ENCODE results near the gene SENP3. TPM values are rescaled to one million over a fixed set of nuclear protein-coding genes. Genes with fewer than 3 reads are reported as not detected.

The SENP3 gene
- total RNA-seq, 2 experiments from 2014 or later, result 43.7 to 50.2 TPM

GRCh38 chr17:7582396-7583252 lies 20.9 kb downstream of the SENP3 start:
- Mint-ChIP-seq H3K27me3 (no peaks in the 10 kb centered on the region), H3K27ac (peak overlapping the region; percentile 100), H3K9me3 (no peaks in the 10 kb centered on the region), H3K4me3 (peak overlapping the region; percentile 99), H3K36me3 (peaks cover 35% of the 10 kb centered on the region), H3K4me1 (peaks cover 56% of the 10 kb centered on the region)
- POLR2A ChIA-PET, result interaction anchor here (1.3 to 5.7 kb wide), 8 partner anchors 9 to 341 kb away, joined by 3 to 89 read pairs (median 10); partner anchors contain the start of genes FXR2, GABARAP, NEURL4 and SAT2
- DNase-seq (no peak), ATAC-seq (ENCODE audit: low read depth) (no peak)

- ATAC-seq (ENCODE audit: low read depth) (peak; percentile 85), DNase-seq (peak; percentile 95)
- peaks cover 47% of the 10 kb centered on the region for H3K4me1 Mint-ChIP-seq
- POLR2A ChIA-PET, result interaction anchor here (0.7 to 5.7 kb wide), 18 partner anchors 10 to 538 kb away, joined by 3 to 89 read pairs (median 4); partner anchors contain the start of genes FXR2, GABARAP, NEURL4 and POLR2A
- H3K27ac Mint-ChIP-seq, result peak within 1 kb of the TSS; percentile 100
- peaks cover 30% of the 10 kb centered on the region for H3K36me3 Mint-ChIP-seq
- H3K4me3 Mint-ChIP-seq, result peak within 1 kb of the TSS; percentile 99
- H3K9me3 Mint-ChIP-seq, result no peaks in the 10 kb centered on the region
- H3K27me3 Mint-ChIP-seq, result no peaks in the 10 kb centered on the region
Measured at GRCh38 chr17:7583253-7584109, 21.8 kb downstream of the SENP3 start, which contains the start of gene MPDU1. TSS of gene MPDU1 (plus strand) at chr17:7583852. CDS start at chr17:7583863, 11 bp downstream.

GRCh38 chr17:7586673-7587419 lies 25.1 kb downstream of the SENP3 start:
- POLR2A ChIA-PET, result interaction anchor here (0.8 to 5.7 kb wide), 5 partner anchors 13 to 101 kb away, joined by 3 to 89 read pairs (median 5); partner anchors contain the start of genes FXR2, TP53 and WRAP53
- H3K4me3 Mint-ChIP-seq, result no peak overlapping the region
- no peaks in the 10 kb centered on the region for H3K9me3 Mint-ChIP-seq
- H3K27ac Mint-ChIP-seq, result peak overlapping the region; percentile 45
- ATAC-seq (ENCODE audit: low read depth) (no peak), DNase-seq (no peak)
- H3K4me1 Mint-ChIP-seq, result peaks cover 21% of the 10 kb centered on the region
- peaks cover 11% of the 10 kb centered on the region for H3K36me3 Mint-ChIP-seq
- H3K27me3 Mint-ChIP-seq, result no peaks in the 10 kb centered on the region

GRCh38 chr17:7587420-7588151 lies 25.9 kb downstream of the SENP3 start:
- H3K4me1 Mint-ChIP-seq, result peaks cover 14% of the 10 kb centered on the region
- no peak for ATAC-seq (ENCODE audit: low read depth)

GRCh38 chr17:7588553-7589203 lies 27.0 kb downstream of the SENP3 start:
- Mint-ChIP-seq H3K27ac (no peak overlapping the region), H3K9me3 (no peaks in the 10 kb centered on the region), H3K36me3 (peaks cover 11% of the 10 kb centered on the region), H3K4me1 (peaks cover 10% of the 10 kb centered on the region), H3K27me3 (no peaks in the 10 kb centered on the region), H3K4me3 (no peak overlapping the region)
- DNase-seq, result no peak
- no peak for ATAC-seq (ENCODE audit: low read depth)
- POLR2A ChIA-PET, result interaction anchor here (0.9 to 2.4 kb wide), 9 partner anchors 9 to 152 kb away, joined by 3 to 10 read pairs (median 4); partner anchors contain the start of genes CD68, FGF11 and TP53

More at GRCh38 chr17:7587420-7588151, 25.9 kb downstream of the SENP3 start:
- Mint-ChIP-seq H3K36me3 (peaks cover 9% of the 10 kb centered on the region), H3K4me3 (no peak overlapping the region), H3K9me3 (no peaks in the 10 kb centered on the region), H3K27me3 (no peaks in the 10 kb centered on the region), H3K27ac (no peak overlapping the region)
- no peak for DNase-seq
- POLR2A ChIA-PET, result interaction anchor here (0.8 to 5.7 kb wide), 5 partner anchors 14 to 100 kb away, joined by 3 to 89 read pairs (median 5); partner anchors contain the start of genes FXR2, TP53 and WRAP53

- peak; percentile 81 for DNase-seq
- Mint-ChIP-seq H3K9me3 (no peaks in the 10 kb centered on the region), H3K27ac (no peak overlapping the region), H3K4me3 (no peak overlapping the region), H3K27me3 (no peaks in the 10 kb centered on the region), H3K4me1 (peaks cover 9% of the 10 kb centered on the region), H3K36me3 (peaks cover 16% of the 10 kb centered on the region)
- ATAC-seq (ENCODE audit: low read depth), result peak; percentile 81
- POLR2A ChIA-PET, result interaction anchor here (0.9 to 2.4 kb wide), 9 partner anchors 10 to 152 kb away, joined by 3 to 10 read pairs (median 4); partner anchors contain the start of genes CD68, FGF11 and TP53
Measured at GRCh38 chr17:7589204-7589868, 27.6 kb downstream of the SENP3 start.

GRCh38 chr17:7589891-7590691 lies 28.4 kb downstream of the SENP3 start, which contains the start of gene SOX15:
TSS of gene SOX15 (minus strand) at chr17:7590094. CDS start at chr17:7589676, 418 bp downstream.
- Mint-ChIP-seq H3K27me3 (no peaks in the 10 kb centered on the region), H3K4me3 (no peak within 1 kb of the TSS), H3K36me3 (peaks cover 16% of the 10 kb centered on the region), H3K9me3 (no peaks in the 10 kb centered on the region), H3K4me1 (peaks cover 4% of the 10 kb centered on the region), H3K27ac (peak within 1 kb of the TSS; percentile 49)
- DNase-seq (no peak), ATAC-seq (ENCODE audit: low read depth) (no peak)
- POLR2A ChIA-PET, result interaction anchor here (0.9 to 2.4 kb wide), 9 partner anchors 10 to 153 kb away, joined by 3 to 10 read pairs (median 4); partner anchors contain the start of genes CD68, FGF11 and TP53

- POLR2A ChIA-PET, result interaction anchor here (1.7 to 2.4 kb wide), 2 partner anchors 15 to 96 kb away, joined by 4 to 10 read pairs; partner anchors contain the start of gene TP53
- H3K36me3 Mint-ChIP-seq, result peaks cover 21% of the 10 kb centered on the region
- peaks cover 3% of the 10 kb centered on the region for H3K4me1 Mint-ChIP-seq
- H3K27me3 Mint-ChIP-seq, result no peaks in the 10 kb centered on the region
- DNase-seq (no peak), ATAC-seq (ENCODE audit: low read depth) (no peak)
- no peak overlapping the region for H3K4me3 Mint-ChIP-seq
- H3K27ac Mint-ChIP-seq, result peak overlapping the region; percentile 49
- no peaks in the 10 kb centered on the region for H3K9me3 Mint-ChIP-seq
Measured at GRCh38 chr17:7590743-7591142, 29.0 kb downstream of the SENP3 start.

- ATAC-seq (ENCODE audit: low read depth) (no peak), DNase-seq (no peak)
- Mint-ChIP-seq H3K4me3 (no peak overlapping the region), H3K27ac (no peak overlapping the region), H3K4me1 (peaks cover 3% of the 10 kb centered on the region), H3K9me3 (no peaks in the 10 kb centered on the region), H3K27me3 (no peaks in the 10 kb centered on the region), H3K36me3 (peaks cover 21% of the 10 kb centered on the region)
- POLR2A ChIA-PET, result interaction anchor here (1.7 kb wide), 1 partner anchor 16 kb away, joined by 4 read pairs; no protein-coding TSS in a partner anchor
Measured at GRCh38 chr17:7591596-7591995, 29.9 kb downstream of the SENP3 start.

GRCh38 chr17:7592422-7593021 lies 30.8 kb downstream of the SENP3 start:
- H3K9me3 Mint-ChIP-seq, result no peaks in the 10 kb centered on the region
- no peaks in the 10 kb centered on the region for H3K27me3 Mint-ChIP-seq
- peaks cover 21% of the 10 kb centered on the region for H3K36me3 Mint-ChIP-seq
- no peak overlapping the region for H3K4me3 Mint-ChIP-seq
- DNase-seq, result no peak
- ATAC-seq (ENCODE audit: low read depth), result no peak
- POLR2A ChIA-PET, result no interaction called here
- H3K4me1 Mint-ChIP-seq, result no peaks in the 10 kb centered on the region
- H3K27ac Mint-ChIP-seq, result no peak overlapping the region

All from activated naive CD8-positive, alpha-beta T cell treated with anti-CD3 and anti-CD28 coated beads, Interleukin-2, amount 10 ng/mL, durations not matched to agents 7 days and 5 days (primary cell).